ENCODE results near the gene TRIM39. TPM values are rescaled to one million over a fixed set of nuclear protein-coding genes. Genes with fewer than 3 reads are reported as not detected.

Gene TRIM39
- polyA plus RNA-seq, 3 donors, result 3.5 to 16.3 (median 3.6) TPM

- Histone ChIP-seq H3K4me3 (replicated peaks in 1 of 3; ENCODE audit: low read depth in 2 of 3, low read length in 3 of 3) (no peak overlapping the region), H3K27me3 (ENCODE audit: control insufficient read depth in 2 of 2, insufficient read depth in 2 of 2, low read length in 2 of 2) (peaks cover 22 to 26% of the 10 kb centered on the region in 2 donors), H3K79me2 (ENCODE audit: insufficient read depth, low read length) (no peaks in the 10 kb centered on the region), H3K27ac (ENCODE audit: low read depth in 1 of 2, low read length in 2 of 2) (no peak overlapping the region), H3K36me3 (replicated peaks in 1 of 2; ENCODE audit: control insufficient read depth in 1 of 2, insufficient read depth in 2 of 2, low read length in 2 of 2) (peaks cover 5 to 17% of the 10 kb centered on the region in 2 donors), H3K4me1 (ENCODE audit: control insufficient read depth in 1 of 2, insufficient read depth in 2 of 2, low read length in 2 of 2) (peaks cover 7 to 15% of the 10 kb centered on the region in 2 donors), H2AFZ (ENCODE audit: insufficient read depth, low read depth, low read length, poor library complexity, severe bottlenecking) (no peak overlapping the region), H4K20me1 (ENCODE audit: insufficient read depth, low read length) (no peaks in the 10 kb centered on the region), H3K4me2 (replicated peaks; ENCODE audit: extremely low read depth, low read length, poor library complexity, severe bottlenecking) (no peak overlapping the region), H3K9me3 (replicated peaks in 1 of 2; ENCODE audit: control insufficient read depth in 1 of 2, insufficient read depth in 1 of 2, low read length in 2 of 2) (no peaks in the 10 kb centered on the region), H3K9ac (ENCODE audit: insufficient read depth, low read length, poor library complexity, severe bottlenecking) (no peak overlapping the region)
- Mint-ChIP-seq H3K4me1 (peaks cover 19% of the 10 kb centered on the region), H3K9me3 (peaks cover 0 to 2% (median 0%) of the 10 kb centered on the region in 7 donors), H3K27me3 (ENCODE audit: low read depth in 3 of 3) (peaks cover 40 to 51% (median 49%) of the 10 kb centered on the region in 3 donors), H3K27ac (peak overlapping the region in 1 of 7 donors; percentile 60), H3K36me3 (peaks cover 20 to 21% of the 10 kb centered on the region in 2 donors), H3K4me3 (peak overlapping the region in 1 of 2 donors; percentile 23)
- DNase-seq, result no peak
- no peak for TF ChIP-seq CTCF (IDR thresholded peaks at IDR 0.05)
- intact Hi-C loops (cut with micrococcal nuclease), result no loop called here
- WGBS (ENCODE audit: insufficient coverage), result 89% methylated on average over 1 of the region's 3 CpGs
These were observed 22.2 kb downstream of the TRIM39 start for GRCh38 chr6:30348957-30349356.

DNA sequence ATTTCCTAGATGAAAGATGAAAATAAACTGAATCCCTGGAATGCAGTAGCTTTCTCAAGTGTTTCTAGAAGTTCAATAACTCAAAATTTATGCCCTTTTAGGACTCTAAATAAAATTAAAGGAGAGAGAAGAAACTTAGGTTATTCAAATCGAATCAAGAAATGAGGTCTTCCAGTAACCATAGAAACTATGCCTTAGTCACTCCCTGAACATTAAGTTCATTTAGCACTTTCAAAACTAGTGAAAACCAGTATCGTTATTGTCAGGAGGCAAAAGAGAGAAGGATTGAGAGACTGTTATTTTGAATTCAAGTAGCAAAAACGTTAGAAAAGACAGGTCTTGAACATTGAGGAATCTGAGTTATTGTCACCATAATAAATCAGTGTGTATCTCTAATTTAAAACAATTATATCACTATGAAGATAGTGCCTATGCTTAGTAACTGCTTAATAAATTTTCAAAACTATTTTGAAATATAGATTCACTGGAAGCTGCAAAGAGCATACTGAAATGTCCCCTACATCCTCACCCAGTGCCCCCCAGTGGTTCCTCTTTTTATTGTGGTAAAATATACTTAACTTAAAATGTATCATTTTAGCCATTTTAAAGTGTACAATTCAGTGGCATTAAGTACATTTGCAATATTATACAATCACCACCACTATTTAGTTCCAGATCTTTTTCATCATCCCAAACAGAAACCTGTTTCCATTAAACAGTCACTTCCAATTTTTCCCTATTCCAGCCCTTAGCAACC lies 22.9 kb downstream of the TRIM39 start:
- Mint-ChIP-seq H3K4me3 (peak overlapping the region in 1 of 2 donors; percentile 43), H3K9me3 (peaks cover 0 to 2% (median 0%) of the 10 kb centered on the region in 7 donors), H3K27ac (no peak overlapping the region), H3K4me1 (peaks cover 18% of the 10 kb centered on the region), H3K36me3 (peaks cover 20 to 21% of the 10 kb centered on the region in 2 donors), H3K27me3 (ENCODE audit: low read depth in 3 of 3) (peaks cover 43 to 54% (median 51%) of the 10 kb centered on the region in 3 donors)
- H3K4me3 ChIP-seq (replicated peaks in 1 of 3; ENCODE audit: low read depth in 2 of 3, low read length in 3 of 3), result no peak overlapping the region
- H3K9me3 ChIP-seq (replicated peaks in 1 of 2; ENCODE audit: control insufficient read depth in 1 of 2, insufficient read depth in 1 of 2, low read length in 2 of 2), result no peaks in the 10 kb centered on the region
- no peak overlapping the region for H2AFZ ChIP-seq (ENCODE audit: insufficient read depth, low read depth, low read length, poor library complexity, severe bottlenecking)
- no peak overlapping the region for H3K27ac ChIP-seq (ENCODE audit: low read depth in 1 of 2, low read length in 2 of 2)
- DNase-seq, result no peak
- H3K9ac ChIP-seq (ENCODE audit: insufficient read depth, low read length, poor library complexity, severe bottlenecking), result no peak overlapping the region
- TF ChIP-seq CTCF (IDR thresholded peaks at IDR 0.05), result peak; percentile 30
- no peaks in the 10 kb centered on the region for H4K20me1 ChIP-seq (ENCODE audit: insufficient read depth, low read length)
- no peak overlapping the region for H3K4me2 ChIP-seq (replicated peaks; ENCODE audit: extremely low read depth, low read length, poor library complexity, severe bottlenecking)
- peaks cover 22 to 26% of the 10 kb centered on the region in 2 donors for H3K27me3 ChIP-seq (ENCODE audit: control insufficient read depth in 2 of 2, insufficient read depth in 2 of 2, low read length in 2 of 2)
- H3K36me3 ChIP-seq (replicated peaks in 1 of 2; ENCODE audit: control insufficient read depth in 1 of 2, insufficient read depth in 2 of 2, low read length in 2 of 2), result peaks cover 5 to 17% of the 10 kb centered on the region in 2 donors
- peaks cover 7 to 15% of the 10 kb centered on the region in 2 donors for H3K4me1 ChIP-seq (ENCODE audit: control insufficient read depth in 1 of 2, insufficient read depth in 2 of 2, low read length in 2 of 2)
- no peaks in the 10 kb centered on the region for H3K79me2 ChIP-seq (ENCODE audit: insufficient read depth, low read length)
- intact Hi-C loops (cut with micrococcal nuclease), result no loop called here
- no CpG with 5 or more reads among the region's 3 CpGs for WGBS (ENCODE audit: insufficient coverage)
